HG02973 (cell line): ENCODE data around the gene GALNT9.
"Not testable (repeated sequence)": the region's sequence is repeated elsewhere in the genome, so short reads cannot be mapped to it uniquely, and the experiment has no call there.

Source experiments
- ATAC-seq: cut with Tn5 transposase; IDR thresholded peaks from one replicate; pipeline ENCODE4 v1.9.1; 2021; ENCODE audit warnings: moderate library complexity; ENCODE audit not compliant: unreplicated experiment

The GALNT9 gene

GRCh38 chr12:132295561-132295960, 33.8 kb downstream of the GALNT9 start:
- ATAC-seq, result not testable (repeated sequence)

- no peak for ATAC-seq
Observed at GRCh38 chr12:132295101-132295526, 34.3 kb downstream of the GALNT9 start.

GRCh38 chr12:132294121-132295034, 35.0 kb downstream of the GALNT9 start:
- ATAC-seq, result no peak

- no peak for ATAC-seq
Observed at GRCh38 chr12:132292328-132293319, 36.8 kb downstream of the GALNT9 start.

- ATAC-seq, result no peak
Observed at GRCh38 chr12:132291402-132292175, 37.8 kb downstream of the GALNT9 start.

- no peak for ATAC-seq
Observed at GRCh38 chr12:132290203-132290540, 39.2 kb downstream of the GALNT9 start.

GRCh38 chr12:132289356-132290202, 39.8 kb downstream of the GALNT9 start:
- no peak for ATAC-seq

- ATAC-seq, result no peak
Observed at GRCh38 chr12:132288516-132289215, 40.7 kb downstream of the GALNT9 start.

- ATAC-seq, result no peak
Observed at GRCh38 chr12:132287391-132288238, 41.8 kb downstream of the GALNT9 start.

- no peak for ATAC-seq
Observed at GRCh38 chr12:132286912-132287311, 42.5 kb downstream of the GALNT9 start.

- ATAC-seq, result no peak
Observed at GRCh38 chr12:132285991-132286681, 43.3 kb downstream of the GALNT9 start.

GRCh38 chr12:132284827-132285741, 44.3 kb downstream of the GALNT9 start:
- ATAC-seq, result no peak

- ATAC-seq, result no peak
Observed at GRCh38 chr12:132284071-132284826, 45.1 kb downstream of the GALNT9 start.

- no peak for ATAC-seq
Observed at GRCh38 chr12:132282950-132283771, 46.2 kb downstream of the GALNT9 start.
